GM12801 (cell line): ENCODE results near the gene FOXL3.

ENCODE experiments used
- CTCF ChIP-seq: IDR thresholded peaks from one replicate; pipeline ENCODE4 v1.5.1; 2011; ENCODE audit warnings: control low read depth; ENCODE audit not compliant: insufficient read length; ENCODE audit errors: extremely low read depth

Gene FOXL3

GRCh38 chr7:257647-257992, 32.4 kb upstream of the FOXL3 start:
- TF ChIP-seq CTCF = no peak

- no peak for TF ChIP-seq CTCF
Observed at GRCh38 chr7:258476-259190, 31.3 kb upstream of the FOXL3 start.

DNA sequence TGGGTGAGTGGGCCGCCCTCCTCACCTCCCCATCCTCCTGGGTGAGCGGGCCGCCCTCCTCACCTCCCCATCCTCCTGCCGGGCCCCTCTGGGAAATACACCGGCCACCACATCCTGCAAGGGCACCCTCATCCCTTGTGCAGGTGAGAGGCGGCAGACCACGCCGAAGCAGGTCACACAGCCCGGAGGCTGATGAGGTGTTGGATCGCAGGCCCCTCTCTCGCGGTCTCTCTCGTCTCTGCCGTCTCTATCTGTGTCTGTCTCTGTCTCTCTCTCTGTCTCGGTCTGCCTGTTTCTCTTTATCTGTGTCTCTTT, 30.8 kb upstream of the FOXL3 start:
- TF ChIP-seq CTCF = no peak

DNA sequence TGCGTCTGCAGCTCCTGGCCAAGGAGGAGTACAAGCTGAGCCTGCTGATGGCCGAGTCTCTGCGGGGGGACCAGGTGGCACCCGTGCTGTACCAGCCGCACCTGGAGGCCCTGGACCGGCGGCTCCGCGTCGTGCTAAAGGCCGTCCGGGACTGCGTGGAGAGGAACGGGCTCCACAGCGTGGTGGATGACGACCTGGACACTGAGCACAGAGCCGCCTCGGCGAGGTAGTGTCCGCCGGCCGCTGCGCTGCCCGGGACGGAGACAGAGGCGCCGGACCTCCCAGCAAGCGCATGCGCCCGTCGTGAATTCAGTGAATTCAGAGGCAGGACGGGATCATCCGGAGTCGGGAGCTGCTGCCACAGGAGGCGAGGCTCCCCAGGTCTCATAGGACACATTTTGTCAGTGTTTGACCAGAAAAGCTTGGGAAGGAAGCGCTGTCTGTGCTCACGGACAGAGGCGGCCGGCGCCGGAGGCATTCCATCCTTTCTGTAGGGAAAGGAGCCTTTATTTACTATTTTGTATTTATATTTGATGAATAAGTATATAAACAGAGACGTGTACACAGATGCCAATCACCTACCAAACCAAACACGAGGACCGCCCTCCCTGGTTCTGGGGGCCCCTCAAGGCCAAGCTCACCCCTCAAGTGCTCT, 30.1 kb upstream of the FOXL3 start:
- TF ChIP-seq CTCF = no peak

DNA sequence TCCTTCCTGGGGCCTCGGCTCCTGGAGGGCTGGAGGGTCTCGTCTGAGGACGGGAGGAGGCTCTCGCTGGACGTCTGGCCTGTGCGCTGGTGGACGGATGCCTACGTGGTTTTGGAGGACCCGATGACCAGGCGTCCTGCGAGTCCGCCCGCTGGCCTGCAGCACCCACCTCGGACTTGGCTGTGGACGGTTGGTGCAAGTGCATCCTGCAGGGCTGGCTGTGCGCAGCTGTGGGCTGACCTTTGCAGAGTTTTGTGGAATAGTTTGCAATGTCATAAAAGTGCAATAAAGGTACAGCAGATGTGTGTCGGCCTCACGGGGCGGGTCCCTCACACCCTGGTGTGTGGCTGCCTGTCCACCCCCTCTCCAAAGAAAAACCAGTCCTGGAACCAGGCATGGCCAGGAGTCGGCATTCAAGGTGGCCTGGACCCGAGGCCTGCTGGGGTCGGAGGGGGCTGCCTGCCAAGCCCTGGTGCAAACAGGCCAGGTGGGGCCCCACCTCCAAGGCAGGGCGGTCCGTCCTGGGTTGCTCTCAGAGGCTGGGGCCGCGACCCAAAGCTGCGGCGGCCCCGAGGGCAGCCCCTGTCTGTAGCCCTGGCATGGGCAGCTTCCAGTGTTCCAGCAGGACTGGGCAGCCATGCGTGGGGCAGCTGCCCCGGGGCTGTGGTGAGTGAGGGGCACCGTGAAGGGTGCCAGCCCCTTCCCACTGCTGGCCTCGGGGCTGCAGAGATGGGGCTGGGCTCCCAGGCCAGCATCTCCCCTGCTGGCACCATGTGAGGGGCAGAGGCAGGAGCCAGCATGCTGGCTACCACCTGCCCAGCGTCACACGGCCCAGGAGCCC, 29.3 kb upstream of the FOXL3 start:
- TF ChIP-seq CTCF = no peak

DNA sequence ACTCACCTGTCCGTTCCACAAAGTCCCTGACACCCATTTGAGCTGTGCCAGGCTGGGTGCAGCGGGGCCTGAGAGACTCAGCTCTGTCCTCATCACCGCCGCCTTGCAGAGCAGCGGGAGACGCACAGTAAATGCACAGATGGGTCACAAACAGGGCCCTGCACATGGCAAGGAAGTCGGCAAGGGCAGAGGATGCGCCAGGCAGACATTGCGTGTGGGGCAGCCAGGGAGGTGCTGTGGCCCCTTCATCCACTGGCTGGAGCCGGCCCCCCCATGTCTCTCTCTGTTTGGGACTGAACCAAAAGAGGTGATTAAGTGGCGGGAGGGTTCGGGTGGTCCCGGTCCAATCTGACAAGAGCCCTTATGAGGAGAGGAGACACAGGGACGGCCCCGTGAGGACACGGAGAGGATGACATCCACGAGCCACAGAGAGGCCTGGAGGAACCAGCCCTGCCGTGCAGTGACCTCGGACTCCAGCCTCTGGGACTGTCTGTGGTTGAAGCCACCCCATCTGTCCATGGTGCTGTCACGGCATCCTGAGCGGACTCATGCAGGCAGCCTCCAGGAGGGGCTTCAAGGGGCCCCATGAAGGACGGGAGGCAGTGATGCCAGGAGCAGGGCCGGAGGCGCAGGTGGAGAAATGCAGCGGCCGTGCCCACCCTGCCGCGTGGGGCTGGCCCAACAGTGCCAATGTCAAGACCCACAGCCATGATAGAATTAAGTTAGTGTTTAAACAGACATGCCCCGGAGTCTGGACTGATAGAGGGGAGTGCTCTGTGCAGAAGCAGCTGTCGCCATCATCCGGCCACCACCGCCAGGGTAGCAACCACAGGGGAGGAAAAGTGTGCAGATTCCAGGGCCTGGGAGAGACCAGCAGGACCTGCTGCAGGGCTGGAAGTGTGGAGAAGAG, 28.4 kb upstream of the FOXL3 start:
- no peak for TF ChIP-seq CTCF

GRCh38 chr7:262251-262572, 27.8 kb upstream of the FOXL3 start:
- TF ChIP-seq CTCF = no peak
